Neural crest cell (in vitro differentiated cells): ENCODE data around the gene WNT9A. TPM values are rescaled to one million over a fixed set of nuclear protein-coding genes. Genes with fewer than 3 reads are reported as not detected.

Experiments
- DNase-seq: peaks from one replicate; pipeline ENCODE4 v3.0.0; 2021; ENCODE audit warnings: low read depth, mixed read lengths, low spot score
- H3K27ac Mint-ChIP-seq: one replicate; pipeline ENCODE4 v1.8.0; 2021; ENCODE audit warnings: mild to moderate bottlenecking, mixed read lengths; ENCODE audit not compliant: unreplicated experiment
- H3K27me3 Mint-ChIP-seq: 2 replicates; pipeline ENCODE4 v1.8.0; 2021; ENCODE audit warnings: low read depth, mild to moderate bottlenecking, mixed read lengths
- H3K36me3 Mint-ChIP-seq: 2 replicates; pipeline ENCODE4 v1.8.0; 2021; ENCODE audit warnings: low read depth, mild to moderate bottlenecking, mixed read lengths
- H3K4me1 Mint-ChIP-seq: 2 replicates; pipeline ENCODE4 v1.8.0; 2021; ENCODE audit warnings: mixed read lengths
- H3K4me3 Mint-ChIP-seq: one replicate; pipeline ENCODE4 v1.8.0; 2021; ENCODE audit warnings: mild to moderate bottlenecking, mixed read lengths
- H3K9me3 Mint-ChIP-seq: 2 replicates; pipeline ENCODE4 v1.8.0; 2021; ENCODE audit warnings: mixed read lengths
- total RNA-seq: library from RNA; stranded (reverse); gene quantifications from 2 replicates; pipeline ENCODE4 v1.2.1, GENCODE V29; 2021
- TF ChIP-seq, protein P1 (sequence below): fragments of 200-600 bp; sonication (generic); conservative IDR thresholded peaks from 2 replicates; pipeline ENCODE4 v1.5.0; 2021; ENCODE audit warnings: antibody characterized with exemption, mild to moderate bottlenecking

Gene WNT9A
- total RNA-seq, 1 donor from 2014 or later: 0.54 TPM

DNA sequence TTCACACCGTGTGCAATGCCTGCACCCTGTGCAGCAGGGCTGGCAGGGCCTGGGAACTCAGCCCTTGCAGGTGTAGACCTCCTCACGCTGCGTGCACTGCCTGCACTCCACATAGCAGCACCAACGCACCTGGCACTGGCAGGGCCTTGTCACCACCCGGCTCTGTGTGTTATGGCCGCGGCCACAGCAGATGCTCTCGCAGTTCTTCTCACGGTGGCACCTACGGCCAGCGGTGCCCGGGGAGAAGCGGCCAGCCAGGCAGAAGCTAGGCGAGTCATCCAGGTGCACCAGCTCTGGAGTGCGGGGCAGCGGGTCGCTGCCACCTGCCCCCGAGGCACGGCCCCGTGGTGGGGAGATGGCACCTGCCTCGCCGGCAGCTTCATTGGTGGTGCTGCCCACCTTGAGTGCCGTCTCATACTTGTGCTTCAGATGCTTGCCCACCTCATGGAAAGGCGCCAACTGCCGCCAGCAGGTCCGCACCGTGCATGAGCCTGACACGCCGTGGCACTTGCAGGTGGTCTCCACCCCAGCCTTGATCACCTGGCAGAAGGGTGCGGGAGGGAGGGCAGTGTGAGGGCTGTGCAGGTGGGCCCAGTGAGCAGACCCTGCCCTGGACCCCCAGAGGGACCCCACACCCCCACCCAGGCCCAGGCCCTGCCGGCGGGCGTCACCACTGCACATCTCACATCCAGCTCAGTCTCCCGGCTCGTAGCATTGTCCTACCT lies 26.1 kb downstream of the WNT9A start:
- H3K4me3 Mint-ChIP-seq: no peak overlapping the region
- H3K9me3 Mint-ChIP-seq: no peaks in the 10 kb centered on the region
- DNase-seq: no peak
- no peak overlapping the region for H3K27ac Mint-ChIP-seq
- H3K27me3 Mint-ChIP-seq: no peaks in the 10 kb centered on the region
- H3K36me3 Mint-ChIP-seq: no peaks in the 10 kb centered on the region
- peaks cover 26% of the 10 kb centered on the region for H3K4me1 Mint-ChIP-seq
- TF ChIP-seq, protein P1, sequence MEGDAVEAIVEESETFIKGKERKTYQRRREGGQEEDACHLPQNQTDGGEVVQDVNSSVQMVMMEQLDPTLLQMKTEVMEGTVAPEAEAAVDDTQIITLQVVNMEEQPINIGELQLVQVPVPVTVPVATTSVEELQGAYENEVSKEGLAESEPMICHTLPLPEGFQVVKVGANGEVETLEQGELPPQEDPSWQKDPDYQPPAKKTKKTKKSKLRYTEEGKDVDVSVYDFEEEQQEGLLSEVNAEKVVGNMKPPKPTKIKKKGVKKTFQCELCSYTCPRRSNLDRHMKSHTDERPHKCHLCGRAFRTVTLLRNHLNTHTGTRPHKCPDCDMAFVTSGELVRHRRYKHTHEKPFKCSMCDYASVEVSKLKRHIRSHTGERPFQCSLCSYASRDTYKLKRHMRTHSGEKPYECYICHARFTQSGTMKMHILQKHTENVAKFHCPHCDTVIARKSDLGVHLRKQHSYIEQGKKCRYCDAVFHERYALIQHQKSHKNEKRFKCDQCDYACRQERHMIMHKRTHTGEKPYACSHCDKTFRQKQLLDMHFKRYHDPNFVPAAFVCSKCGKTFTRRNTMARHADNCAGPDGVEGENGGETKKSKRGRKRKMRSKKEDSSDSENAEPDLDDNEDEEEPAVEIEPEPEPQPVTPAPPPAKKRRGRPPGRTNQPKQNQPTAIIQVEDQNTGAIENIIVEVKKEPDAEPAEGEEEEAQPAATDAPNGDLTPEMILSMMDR: no peak

DNA sequence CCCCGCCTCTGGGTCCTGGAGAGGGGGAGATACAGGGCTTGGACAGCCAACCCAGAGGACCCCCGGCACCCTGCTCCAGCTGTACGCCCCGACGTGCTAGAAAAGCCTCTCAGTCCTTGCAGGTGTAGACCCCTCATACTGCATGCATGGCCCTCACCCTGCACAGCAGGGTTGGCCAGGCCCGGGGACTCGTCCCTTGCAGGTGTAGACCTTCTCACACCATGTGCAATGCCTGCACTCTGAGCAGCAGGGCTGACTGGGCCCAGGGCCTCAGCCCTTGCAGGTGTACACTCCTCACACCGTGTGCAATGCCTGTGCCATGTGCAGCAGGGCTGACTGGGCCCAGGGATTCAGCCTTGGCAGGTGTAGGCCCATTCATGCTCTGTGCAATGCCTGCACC lies 26.8 kb downstream of the WNT9A start:
- no peak overlapping the region for H3K4me3 Mint-ChIP-seq
- H3K27me3 Mint-ChIP-seq: no peaks in the 10 kb centered on the region
- H3K36me3 Mint-ChIP-seq: no peaks in the 10 kb centered on the region

DNA sequence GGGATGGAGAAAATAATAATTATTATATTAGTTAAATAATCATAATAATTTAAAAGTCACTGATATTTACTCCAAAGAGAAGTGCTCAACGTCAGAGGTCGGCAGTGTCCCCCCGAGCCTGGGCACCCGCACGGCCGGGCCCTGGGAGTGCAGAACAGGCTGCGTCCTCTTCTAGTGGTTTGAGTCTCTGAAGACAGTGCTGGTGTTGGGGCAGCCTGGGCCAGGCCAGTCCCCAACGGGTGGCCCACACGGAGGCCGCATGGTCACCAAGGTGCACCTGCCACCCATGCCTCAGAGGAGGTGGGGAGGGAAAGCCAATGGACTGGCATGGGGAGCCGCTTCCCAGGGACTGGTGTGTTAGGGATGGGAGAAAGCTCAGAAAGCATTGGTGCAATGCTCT lies 27.3 kb downstream of the WNT9A start:
- Mint-ChIP-seq H3K4me1 (peaks cover 34% of the 10 kb centered on the region), H3K9me3 (no peaks in the 10 kb centered on the region), H3K27me3 (no peaks in the 10 kb centered on the region), H3K4me3 (no peak overlapping the region), H3K27ac (no peak overlapping the region), H3K36me3 (no peaks in the 10 kb centered on the region)
- no peak for DNase-seq
- TF ChIP-seq, protein P1: no peak

More for the DNA sequence above, 26.8 kb downstream of the WNT9A start:
- TF ChIP-seq, protein P1: no peak
- Mint-ChIP-seq H3K4me1 (peaks cover 33% of the 10 kb centered on the region), H3K27ac (no peak overlapping the region), H3K9me3 (no peaks in the 10 kb centered on the region)
- DNase-seq: no peak

DNA sequence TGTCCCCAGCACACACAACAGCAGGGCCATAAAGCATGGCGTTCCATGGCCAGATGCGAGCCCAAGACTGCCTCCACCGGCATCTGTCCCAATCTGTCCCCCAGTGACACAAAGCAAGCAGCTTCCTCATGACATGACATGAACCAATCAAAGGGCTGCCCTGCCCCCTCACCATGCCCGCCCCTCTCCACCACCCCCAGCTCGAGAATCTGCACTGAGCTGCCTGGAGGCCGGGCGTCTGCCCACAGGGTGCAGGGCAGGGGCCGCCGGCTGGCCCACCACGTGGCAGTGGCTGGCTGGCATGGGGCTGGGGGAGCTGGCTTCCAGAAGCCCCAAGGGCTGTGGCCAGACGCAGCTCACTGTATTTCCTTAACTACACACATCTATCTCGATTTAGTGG lies 27.8 kb downstream of the WNT9A start:
- TF ChIP-seq, protein P1: no peak
- Mint-ChIP-seq H3K9me3 (no peaks in the 10 kb centered on the region), H3K27me3 (no peaks in the 10 kb centered on the region), H3K27ac (peak overlapping the region; percentile 16), H3K4me1 (peaks cover 35% of the 10 kb centered on the region), H3K36me3 (no peaks in the 10 kb centered on the region), H3K4me3 (peak overlapping the region; percentile 3)
- no peak for DNase-seq

DNA sequence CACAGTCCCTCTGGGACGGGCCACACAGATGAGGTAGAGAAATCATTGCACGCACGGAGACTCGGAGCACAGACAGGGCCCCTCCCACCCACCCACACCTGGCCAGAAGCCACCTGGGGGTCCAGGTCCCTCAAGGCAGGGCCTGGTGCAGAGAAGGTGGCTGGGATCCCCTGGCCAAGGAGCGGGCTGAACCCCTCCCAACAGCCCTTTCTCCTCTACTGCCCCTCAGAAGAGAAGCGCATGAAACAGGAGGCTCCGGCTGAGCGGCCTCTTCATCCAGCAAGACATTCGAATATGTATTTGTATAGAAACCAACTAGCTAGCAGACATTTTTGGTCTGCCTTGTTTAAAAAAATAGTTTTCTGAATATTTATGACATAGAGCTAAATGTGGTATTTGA lies 29.0 kb downstream of the WNT9A start:
- Mint-ChIP-seq H3K27ac (no peak overlapping the region), H3K4me1 (peaks cover 38% of the 10 kb centered on the region), H3K4me3 (no peak overlapping the region), H3K9me3 (no peaks in the 10 kb centered on the region), H3K36me3 (no peaks in the 10 kb centered on the region), H3K27me3 (no peaks in the 10 kb centered on the region)
- TF ChIP-seq, protein P1: no peak
- no peak for DNase-seq
